ENCODE measurements around the gene RPLP2. TPM values are rescaled to one million over a fixed set of nuclear protein-coding genes. Genes with fewer than 3 reads are reported as not detected.

RPLP2 gene
- total RNA-seq, 2 donors from 2014 or later = 170 to 221 TPM

- no peak for ATAC-seq (ENCODE audit: insufficient number of reproducible peaks, low FRiP score, low read depth)
- H3K4me1 ChIP-seq (ENCODE audit: control insufficient read depth in 1 of 2, low read depth in 2 of 2) = peaks cover 36 to 58% of the 10 kb centered on the region in 2 donors
- DNase-seq (ENCODE audit: low spot score) = no peak
- peaks cover 35% of the 10 kb centered on the region for H3K36me3 ChIP-seq
- H3K27ac ChIP-seq = peak overlapping the region in 1 of 2 donors; percentile 39
- no peak for TF ChIP-seq CTCF (IDR thresholded peaks at IDR 0.05)
- H3K4me3 ChIP-seq = peak overlapping the region; percentile 76
- H3K27me3 ChIP-seq (replicated peaks; ENCODE audit: insufficient read depth) = peaks cover 6% of the 10 kb centered on the region
- no peaks in the 10 kb centered on the region for H3K9me3 ChIP-seq
Observed at GRCh38 chr11:826836-827145, 17.0 kb downstream of the RPLP2 start.

GRCh38 chr11:827146-827896 lies 17.6 kb downstream of the RPLP2 start:
- no peak for ATAC-seq (ENCODE audit: insufficient number of reproducible peaks, low FRiP score, low read depth)
- peaks cover 40 to 58% of the 10 kb centered on the region in 2 donors for H3K4me1 ChIP-seq (ENCODE audit: control insufficient read depth in 1 of 2, low read depth in 2 of 2)

GRCh38 chr11:827897-828192 lies 18.1 kb downstream of the RPLP2 start, which contains the start of gene CRACR2B:
TSS of gene CRACR2B (plus strand) at chr11:827919. CDS start at chr11:828608, 689 bp downstream.
- peak within 1 kb of the TSS in 1 of 2 donors; percentile 39 for H3K27ac ChIP-seq

More at GRCh38 chr11:827146-827896, 17.6 kb downstream of the RPLP2 start:
- no peak for TF ChIP-seq CTCF (IDR thresholded peaks at IDR 0.05)
- H3K27me3 ChIP-seq (replicated peaks; ENCODE audit: insufficient read depth) = peaks cover 6% of the 10 kb centered on the region
- peak overlapping the region in 1 of 2 donors; percentile 39 for H3K27ac ChIP-seq
- H3K9me3 ChIP-seq = no peaks in the 10 kb centered on the region
- H3K36me3 ChIP-seq = peaks cover 35% of the 10 kb centered on the region
- DNase-seq (ENCODE audit: low spot score) = no peak
- peak overlapping the region; percentile 76 for H3K4me3 ChIP-seq

GRCh38 chr11:828506-829175 lies 18.9 kb downstream of the RPLP2 start:
- Histone ChIP-seq H3K4me1 (ENCODE audit: control insufficient read depth in 1 of 2, low read depth in 2 of 2) (peaks cover 40 to 60% of the 10 kb centered on the region in 2 donors), H3K36me3 (peaks cover 23% of the 10 kb centered on the region), H3K9me3 (no peaks in the 10 kb centered on the region), H3K4me3 (peak overlapping the region; percentile 75), H3K27me3 (replicated peaks; ENCODE audit: insufficient read depth) (peaks cover 6% of the 10 kb centered on the region), H3K27ac (peak overlapping the region in 1 of 2 donors; percentile 39)
- DNase-seq (ENCODE audit: low spot score) = no peak
- ATAC-seq (ENCODE audit: insufficient number of reproducible peaks, low FRiP score, low read depth) = no peak
- no peak for TF ChIP-seq CTCF (IDR thresholded peaks at IDR 0.05)

More at GRCh38 chr11:827897-828192, 18.1 kb downstream of the RPLP2 start, which contains the start of gene CRACR2B:
- TF ChIP-seq CTCF (IDR thresholded peaks at IDR 0.05) = no peak
- no peak for ATAC-seq (ENCODE audit: insufficient number of reproducible peaks, low FRiP score, low read depth)
- H3K4me3 ChIP-seq = peak within 1 kb of the TSS; percentile 76
- H3K9me3 ChIP-seq = no peaks in the 10 kb centered on the region
- peaks cover 40 to 57% of the 10 kb centered on the region in 2 donors for H3K4me1 ChIP-seq (ENCODE audit: control insufficient read depth in 1 of 2, low read depth in 2 of 2)
- H3K27me3 ChIP-seq (replicated peaks; ENCODE audit: insufficient read depth) = peaks cover 6% of the 10 kb centered on the region
- DNase-seq (ENCODE audit: low spot score) = no peak
- H3K36me3 ChIP-seq = peaks cover 31% of the 10 kb centered on the region

GRCh38 chr11:829176-829846 lies 19.5 kb downstream of the RPLP2 start:
- DNase-seq (ENCODE audit: low spot score) (no peak), ATAC-seq (ENCODE audit: insufficient number of reproducible peaks, low FRiP score, low read depth) (no peak)
- TF ChIP-seq CTCF (IDR thresholded peaks at IDR 0.05) = no peak
- Histone ChIP-seq H3K36me3 (peaks cover 17% of the 10 kb centered on the region), H3K9me3 (no peaks in the 10 kb centered on the region), H3K4me3 (peak overlapping the region; percentile 75), H3K27me3 (replicated peaks; ENCODE audit: insufficient read depth) (peaks cover 6% of the 10 kb centered on the region), H3K4me1 (ENCODE audit: control insufficient read depth in 1 of 2, low read depth in 2 of 2) (peaks cover 40 to 66% of the 10 kb centered on the region in 2 donors), H3K27ac (peak overlapping the region in 1 of 2 donors; percentile 40)

Data from thoracic aorta (tissue), 2 donors.